OCI-LY7 (cell line): ENCODE measurements around the gene FRMPD4.

ENCODE experiments used
- EZH2phosphoT487 ChIP-seq: fragments of 200-600 bp; sonication (generic); IDR thresholded peaks from 2 replicates; pipeline ENCODE4 v1.6.1; 2018; ENCODE audit warnings: low read depth, borderline replicate concordance, mild to moderate bottlenecking, mixed run types, antibody characterized with exemption, low read length, moderate library complexity, mixed read lengths
- TF ChIP-seq, protein P1 (sequence below): fragments of 200-600 bp; sonication (generic); conservative IDR thresholded peaks from 2 replicates; pipeline ENCODE4 v1.5.1; 2014; ENCODE audit warnings: mild to moderate bottlenecking, antibody characterized with exemption, low read length, moderate library complexity, mixed read lengths

DNA sequence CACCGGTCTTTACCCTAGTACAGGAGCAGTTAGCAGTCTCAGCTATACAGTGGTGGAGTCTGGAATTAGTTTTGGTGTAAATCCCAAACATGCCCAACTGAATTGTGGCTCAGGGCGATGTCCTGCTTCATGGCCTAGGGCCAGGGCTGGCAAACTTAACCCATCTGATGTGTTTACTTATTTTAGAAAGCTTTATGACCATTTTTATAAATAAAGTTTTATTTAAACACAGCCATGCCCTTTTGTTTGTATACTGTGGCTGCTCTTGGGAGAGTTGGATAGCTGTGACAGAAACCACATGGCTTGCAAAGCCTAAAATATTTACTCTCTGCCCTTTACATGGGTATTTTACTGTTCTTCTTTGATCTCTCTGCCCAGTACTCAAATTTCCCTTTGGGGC lies 7.1 kb downstream of the FRMPD4 start:
- TF ChIP-seq, protein P1, sequence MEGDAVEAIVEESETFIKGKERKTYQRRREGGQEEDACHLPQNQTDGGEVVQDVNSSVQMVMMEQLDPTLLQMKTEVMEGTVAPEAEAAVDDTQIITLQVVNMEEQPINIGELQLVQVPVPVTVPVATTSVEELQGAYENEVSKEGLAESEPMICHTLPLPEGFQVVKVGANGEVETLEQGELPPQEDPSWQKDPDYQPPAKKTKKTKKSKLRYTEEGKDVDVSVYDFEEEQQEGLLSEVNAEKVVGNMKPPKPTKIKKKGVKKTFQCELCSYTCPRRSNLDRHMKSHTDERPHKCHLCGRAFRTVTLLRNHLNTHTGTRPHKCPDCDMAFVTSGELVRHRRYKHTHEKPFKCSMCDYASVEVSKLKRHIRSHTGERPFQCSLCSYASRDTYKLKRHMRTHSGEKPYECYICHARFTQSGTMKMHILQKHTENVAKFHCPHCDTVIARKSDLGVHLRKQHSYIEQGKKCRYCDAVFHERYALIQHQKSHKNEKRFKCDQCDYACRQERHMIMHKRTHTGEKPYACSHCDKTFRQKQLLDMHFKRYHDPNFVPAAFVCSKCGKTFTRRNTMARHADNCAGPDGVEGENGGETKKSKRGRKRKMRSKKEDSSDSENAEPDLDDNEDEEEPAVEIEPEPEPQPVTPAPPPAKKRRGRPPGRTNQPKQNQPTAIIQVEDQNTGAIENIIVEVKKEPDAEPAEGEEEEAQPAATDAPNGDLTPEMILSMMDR: no peak
- no peak for TF ChIP-seq EZH2phosphoT487
